Adrenal gland (tissue), 5 donors: ENCODE results near the gene WIF1.

ENCODE experiments used
- CTCF ChIP-seq, 6 experiments: fragments of 450-650 bp in 4 of 6; fragments of 200-600 bp in 2 of 6; sonication (generic) in 1 of 6; IDR thresholded peaks; 1 replicate in 5 of 6; 2 replicates in 1 of 6; pipeline versions ENCODE4 v1.5.1 to v1.8.0; 2016 to 2021; ENCODE audit warnings: antibody characterized with exemption in 6 of 6, mild to moderate bottlenecking in 2 of 6, moderate library complexity in 1 of 6
- POLR2A ChIP-seq, 2 donors: fragments of 450-650 bp; IDR thresholded peaks; one replicate each; pipeline ENCODE4 v1.6.1; 2017; ENCODE audit warnings: antibody characterized with exemption in 2 of 2, mild to moderate bottlenecking in 2 of 2, moderate library complexity in 1 of 2
- donor health status: DM: no; HTN: no; CAD: no.

- TF ChIP-seq CTCF (IDR thresholded peaks at IDR 0.05): no peak
- TF ChIP-seq POLR2A (IDR thresholded peaks at IDR 0.05): no peak
Observed at GRCh38 chr12:65067383-65067782, 53.7 kb downstream of the WIF1 start.
